ENCODE measurements around the gene PKP4.
A peak's percentile ranks its signal among the peaks of the same experiment; 100 is the strongest.

The PKP4 gene

GRCh38 chr2:158478816-158479215 is 22.1 kb downstream of the PKP4 start:
- no peak for TF ChIP-seq POLR2A (IDR thresholded peaks at IDR 0.05; ENCODE audit: extremely low read depth, insufficient read length)
- no peak for TF ChIP-seq CTCF (IDR thresholded peaks at IDR 0.05; ENCODE audit: low read depth, low read length)
- no peak for TF ChIP-seq MYC (IDR thresholded peaks at IDR 0.05; ENCODE audit: low read depth, low read length)
- no peak for TF ChIP-seq MAX (IDR thresholded peaks at IDR 0.05; ENCODE audit: low read depth, low read length)
- no peak overlapping the region for H3K4me3 ChIP-seq (ENCODE audit: low read depth, low read length)
- no peak for DNase-seq (ENCODE audit: low read depth)

- no peak for DNase-seq (ENCODE audit: low read depth)
- TF ChIP-seq MAX (IDR thresholded peaks at IDR 0.05; ENCODE audit: low read depth, low read length), result no peak
- no peak for TF ChIP-seq POLR2A (IDR thresholded peaks at IDR 0.05; ENCODE audit: extremely low read depth, insufficient read length)
- TF ChIP-seq CTCF (IDR thresholded peaks at IDR 0.05; ENCODE audit: low read depth, low read length), result no peak
- no peak for TF ChIP-seq MYC (IDR thresholded peaks at IDR 0.05; ENCODE audit: low read depth, low read length)
- no peak overlapping the region for H3K4me3 ChIP-seq (ENCODE audit: low read depth, low read length)
Observed at GRCh38 chr2:158481116-158481515, 24.4 kb downstream of the PKP4 start.

GRCh38 chr2:158482594-158482993 is 25.8 kb downstream of the PKP4 start:
- peak; percentile 12 for DNase-seq (ENCODE audit: low read depth)
- H3K4me3 ChIP-seq (ENCODE audit: low read depth, low read length), result no peak overlapping the region
- TF ChIP-seq MYC (IDR thresholded peaks at IDR 0.05; ENCODE audit: low read depth, low read length) (no peak), POLR2A (IDR thresholded peaks at IDR 0.05; ENCODE audit: extremely low read depth, insufficient read length) (no peak), MAX (IDR thresholded peaks at IDR 0.05; ENCODE audit: low read depth, low read length) (no peak), CTCF (IDR thresholded peaks at IDR 0.05; ENCODE audit: low read depth, low read length) (no peak)

- TF ChIP-seq MYC (IDR thresholded peaks at IDR 0.05; ENCODE audit: low read depth, low read length) (no peak), CTCF (IDR thresholded peaks at IDR 0.05; ENCODE audit: low read depth, low read length) (no peak)
- no peak for DNase-seq (ENCODE audit: low read depth)
- H3K4me3 ChIP-seq (ENCODE audit: low read depth, low read length), result no peak overlapping the region
Observed at GRCh38 chr2:158484892-158485556, 28.3 kb downstream of the PKP4 start.

GRCh38 chr2:158486150-158486969 is 29.6 kb downstream of the PKP4 start:
- DNase-seq (ENCODE audit: low read depth), result no peak
- TF ChIP-seq MAX (IDR thresholded peaks at IDR 0.05; ENCODE audit: low read depth, low read length) (no peak), MYC (IDR thresholded peaks at IDR 0.05; ENCODE audit: low read depth, low read length) (no peak), CTCF (IDR thresholded peaks at IDR 0.05; ENCODE audit: low read depth, low read length) (no peak), POLR2A (IDR thresholded peaks at IDR 0.05; ENCODE audit: extremely low read depth, insufficient read length) (no peak)
- H3K4me3 ChIP-seq (ENCODE audit: low read depth, low read length), result no peak overlapping the region
